Left ventricle myocardium inferior (tissue), 1 donor: ENCODE results near the gene RNPEPL1. TPM values are rescaled to one million over a fixed set of nuclear protein-coding genes. Genes with fewer than 3 reads are reported as not detected.
A peak's percentile ranks its signal among the peaks of the same experiment; 100 is the strongest.

Source experiments
- DNase-seq: peaks from one replicate; pipeline ENCODE4 v3.0.0-alpha.2; 2020
- H3K27ac ChIP-seq: fragments of 200-600 bp; replicated peaks from 2 replicates; pipeline ENCODE4 v1.8.0; 2021
- H3K27me3 ChIP-seq: fragments of 200-600 bp; 2 replicates; pipeline ENCODE4 v1.8.0; 2021; ENCODE audit warnings: low read depth
- H3K36me3 ChIP-seq: fragments of 200-600 bp; 2 replicates; pipeline ENCODE4 v1.8.0; 2021
- H3K4me1 ChIP-seq: fragments of 200-600 bp; 2 replicates; pipeline ENCODE4 v1.8.0; 2021
- H3K4me3 ChIP-seq: fragments of 200-600 bp; 2 replicates; pipeline ENCODE4 v1.8.0; 2021; ENCODE audit warnings: mild to moderate bottlenecking, moderate library complexity
- H3K9me3 ChIP-seq: fragments of 200-600 bp; replicated peaks from 2 replicates; pipeline ENCODE4 v1.8.0; 2021
- intact Hi-C: fragments of 100-400 bp; cut with micrococcal nuclease; formaldehyde crosslinking; loops from one replicate; pipeline ENCODE4 v1.11.0; 2022
- total RNA-seq: library from RNA; stranded (reverse); fragmentation: NEBNext Ultra II Directional; extraction: Animal tissue kit (Norgen Biotek cat#: 25700); gene quantifications from one replicate; pipeline ENCODE4 v1.2.1, GENCODE V29; 2021
- TF ChIP-seq, protein P1 (sequence below): fragments of 200-600 bp; IDR thresholded peaks from 2 replicates; pipeline ENCODE4 v1.8.0; 2021; ENCODE audit warnings: antibody characterized with exemption, mild to moderate bottlenecking, borderline replicate concordance
- donor health status: DM: no; HTN: yes; CAD: no; lungs with severe emphysema.

RNPEPL1 gene
- total RNA-seq, 1 donor from 2014 or later = 80.1 TPM

DNA sequence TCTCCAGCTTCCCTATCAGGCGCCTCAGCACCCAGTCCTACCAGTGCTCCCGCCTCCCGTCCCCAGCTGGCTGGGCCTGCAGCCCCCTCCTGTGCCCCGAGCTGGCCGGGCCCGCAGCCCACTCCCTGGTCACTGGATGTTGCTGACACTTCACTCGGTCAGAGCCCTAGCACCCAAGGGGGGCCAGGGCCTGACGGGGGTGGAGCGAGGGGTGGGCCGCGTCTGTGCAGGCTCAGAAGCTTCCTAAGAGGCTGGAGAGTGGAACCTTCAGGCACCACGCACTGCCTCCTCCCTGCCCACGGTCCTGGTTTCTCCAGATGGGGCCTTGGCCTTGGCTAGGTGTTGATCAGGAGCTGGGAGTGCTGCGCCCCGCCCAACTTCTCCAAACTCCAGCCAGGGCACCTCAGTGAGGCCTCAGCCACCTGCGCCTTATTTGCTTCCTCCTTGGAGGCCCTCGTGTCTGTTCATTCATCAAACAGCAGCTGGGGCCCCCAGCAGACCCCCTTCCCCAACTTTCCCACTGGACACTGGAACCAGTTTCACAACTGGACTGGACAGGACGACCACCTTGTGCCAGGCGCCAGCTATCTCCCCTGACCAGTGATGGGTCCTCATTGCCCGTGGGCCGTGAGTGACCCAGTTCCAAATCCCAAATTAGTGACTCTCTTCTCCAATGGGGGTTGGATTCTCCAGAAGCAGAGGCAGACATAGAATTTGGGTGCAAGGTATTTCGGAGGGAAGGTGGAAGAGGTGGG lies 35.0 kb downstream of the RNPEPL1 start:
- TF ChIP-seq, protein P1, sequence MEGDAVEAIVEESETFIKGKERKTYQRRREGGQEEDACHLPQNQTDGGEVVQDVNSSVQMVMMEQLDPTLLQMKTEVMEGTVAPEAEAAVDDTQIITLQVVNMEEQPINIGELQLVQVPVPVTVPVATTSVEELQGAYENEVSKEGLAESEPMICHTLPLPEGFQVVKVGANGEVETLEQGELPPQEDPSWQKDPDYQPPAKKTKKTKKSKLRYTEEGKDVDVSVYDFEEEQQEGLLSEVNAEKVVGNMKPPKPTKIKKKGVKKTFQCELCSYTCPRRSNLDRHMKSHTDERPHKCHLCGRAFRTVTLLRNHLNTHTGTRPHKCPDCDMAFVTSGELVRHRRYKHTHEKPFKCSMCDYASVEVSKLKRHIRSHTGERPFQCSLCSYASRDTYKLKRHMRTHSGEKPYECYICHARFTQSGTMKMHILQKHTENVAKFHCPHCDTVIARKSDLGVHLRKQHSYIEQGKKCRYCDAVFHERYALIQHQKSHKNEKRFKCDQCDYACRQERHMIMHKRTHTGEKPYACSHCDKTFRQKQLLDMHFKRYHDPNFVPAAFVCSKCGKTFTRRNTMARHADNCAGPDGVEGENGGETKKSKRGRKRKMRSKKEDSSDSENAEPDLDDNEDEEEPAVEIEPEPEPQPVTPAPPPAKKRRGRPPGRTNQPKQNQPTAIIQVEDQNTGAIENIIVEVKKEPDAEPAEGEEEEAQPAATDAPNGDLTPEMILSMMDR = no peak
- no peak for DNase-seq
- Histone ChIP-seq H3K27me3 (no peaks in the 10 kb centered on the region), H3K4me1 (peaks cover 15% of the 10 kb centered on the region), H3K27ac (no peak overlapping the region), H3K4me3 (no peak overlapping the region), H3K9me3 (no peaks in the 10 kb centered on the region), H3K36me3 (peaks cover 12% of the 10 kb centered on the region)
- intact Hi-C loops = no loop called here

DNA sequence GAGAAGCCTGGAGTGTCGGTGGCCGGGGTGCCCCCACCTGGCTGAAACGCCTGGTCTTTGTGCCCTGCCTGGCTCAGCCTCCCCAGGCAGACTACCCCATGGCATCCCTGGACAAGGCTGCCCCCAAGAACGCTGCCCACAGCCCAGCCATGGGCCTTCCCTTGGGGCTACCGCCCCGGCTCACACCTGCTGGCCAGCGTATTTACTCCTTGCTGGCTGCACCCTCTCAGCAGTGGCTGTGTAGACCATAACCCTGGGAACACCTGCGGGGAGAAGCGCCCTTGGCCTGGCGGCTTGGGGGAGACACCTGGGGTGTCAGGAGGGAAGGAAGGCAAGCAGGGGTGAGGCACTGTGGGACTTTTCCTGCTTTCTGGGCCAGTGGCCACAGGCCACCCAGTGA lies 35.6 kb downstream of the RNPEPL1 start:
- TF ChIP-seq, protein P1 = no peak
- H3K9me3 ChIP-seq = no peaks in the 10 kb centered on the region
- no peaks in the 10 kb centered on the region for H3K27me3 ChIP-seq
- peaks cover 15% of the 10 kb centered on the region for H3K4me1 ChIP-seq
- no peak overlapping the region for H3K27ac ChIP-seq
- no peak overlapping the region for H3K4me3 ChIP-seq
- no peak for DNase-seq
- H3K36me3 ChIP-seq = peaks cover 6% of the 10 kb centered on the region
- intact Hi-C loops = no loop called here

DNA sequence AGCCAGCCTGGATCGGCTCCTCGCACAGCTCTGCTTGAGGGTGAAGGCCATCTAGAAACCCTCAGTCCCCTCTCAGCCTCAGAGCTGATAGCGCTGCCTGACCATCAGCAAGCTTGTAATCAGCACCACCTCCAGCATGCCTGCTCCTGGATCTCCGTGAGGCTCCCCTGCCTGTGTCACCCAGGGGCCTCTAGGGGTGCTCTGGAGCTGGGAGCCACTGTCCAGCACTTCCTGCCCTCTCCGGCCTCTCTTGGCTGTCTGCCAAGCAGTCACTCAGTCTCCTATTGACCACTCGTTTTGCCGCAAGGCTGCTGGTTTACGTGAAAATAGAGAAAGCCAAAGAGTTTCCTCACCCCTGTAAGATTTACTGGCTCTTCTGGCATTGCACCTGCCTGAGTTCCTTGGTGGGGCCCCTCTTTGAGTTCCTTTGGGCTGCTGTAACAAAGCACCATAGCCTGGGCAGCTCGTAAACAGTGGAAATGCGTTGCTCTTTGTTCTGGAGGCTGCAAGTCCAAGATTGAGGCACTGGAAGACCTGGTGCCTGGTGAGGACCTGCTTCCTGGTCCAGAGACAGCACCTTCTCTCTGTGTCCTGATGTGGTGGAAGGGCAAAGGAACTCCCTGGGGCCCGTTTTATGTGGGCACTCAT lies 36.1 kb downstream of the RNPEPL1 start:
- TF ChIP-seq, protein P1 = peak; percentile 77
- Histone ChIP-seq H3K4me1 (peaks cover 15% of the 10 kb centered on the region), H3K36me3 (peaks cover 4% of the 10 kb centered on the region), H3K4me3 (no peak overlapping the region), H3K9me3 (no peaks in the 10 kb centered on the region), H3K27ac (no peak overlapping the region), H3K27me3 (no peaks in the 10 kb centered on the region)
- peak; percentile 74 for DNase-seq
- intact Hi-C loops = no loop called here

DNA sequence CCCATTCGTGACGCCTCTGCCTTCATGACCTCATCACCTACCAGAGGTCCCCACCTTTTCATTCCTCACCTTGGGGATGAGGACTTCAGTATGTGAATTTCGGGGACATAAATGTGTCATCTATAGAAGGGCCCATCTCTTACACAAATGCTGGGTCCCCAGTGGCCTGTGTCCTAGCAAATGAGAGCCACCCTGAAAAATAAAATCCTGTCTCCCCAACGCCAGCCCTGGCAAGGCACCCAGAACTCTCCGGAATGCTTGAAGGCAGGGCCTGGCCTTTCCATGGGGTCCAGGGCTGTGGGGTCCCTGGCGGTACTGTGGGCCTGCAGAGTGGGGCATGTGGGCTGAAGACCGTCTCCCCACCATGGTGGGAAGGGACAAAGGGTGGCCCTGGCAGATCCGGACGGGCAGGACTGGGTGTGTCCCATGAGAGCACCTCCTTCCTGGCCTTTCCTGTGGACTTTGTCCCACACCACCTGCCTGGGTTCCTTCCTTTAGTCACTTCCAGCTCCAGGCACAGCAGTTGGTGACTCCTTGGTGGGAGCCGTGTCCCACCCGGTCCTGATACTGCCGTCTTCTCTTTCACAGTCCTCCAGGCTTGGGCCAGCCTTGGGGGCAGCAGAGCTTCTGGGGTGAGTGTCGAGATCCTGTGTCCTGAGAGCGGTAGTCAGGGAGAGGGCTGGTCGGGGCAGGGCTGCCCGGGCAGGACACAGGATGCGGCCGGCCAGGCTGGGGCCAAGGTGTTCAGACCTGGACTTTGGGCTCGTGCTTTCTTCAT lies 36.8 kb downstream of the RNPEPL1 start:
- Histone ChIP-seq H3K4me3 (no peak overlapping the region), H3K9me3 (no peaks in the 10 kb centered on the region), H3K27ac (no peak overlapping the region), H3K4me1 (peaks cover 15% of the 10 kb centered on the region), H3K36me3 (peaks cover 4% of the 10 kb centered on the region), H3K27me3 (no peaks in the 10 kb centered on the region)
- intact Hi-C loops = no loop called here
- DNase-seq = no peak
- TF ChIP-seq, protein P1 = no peak

DNA sequence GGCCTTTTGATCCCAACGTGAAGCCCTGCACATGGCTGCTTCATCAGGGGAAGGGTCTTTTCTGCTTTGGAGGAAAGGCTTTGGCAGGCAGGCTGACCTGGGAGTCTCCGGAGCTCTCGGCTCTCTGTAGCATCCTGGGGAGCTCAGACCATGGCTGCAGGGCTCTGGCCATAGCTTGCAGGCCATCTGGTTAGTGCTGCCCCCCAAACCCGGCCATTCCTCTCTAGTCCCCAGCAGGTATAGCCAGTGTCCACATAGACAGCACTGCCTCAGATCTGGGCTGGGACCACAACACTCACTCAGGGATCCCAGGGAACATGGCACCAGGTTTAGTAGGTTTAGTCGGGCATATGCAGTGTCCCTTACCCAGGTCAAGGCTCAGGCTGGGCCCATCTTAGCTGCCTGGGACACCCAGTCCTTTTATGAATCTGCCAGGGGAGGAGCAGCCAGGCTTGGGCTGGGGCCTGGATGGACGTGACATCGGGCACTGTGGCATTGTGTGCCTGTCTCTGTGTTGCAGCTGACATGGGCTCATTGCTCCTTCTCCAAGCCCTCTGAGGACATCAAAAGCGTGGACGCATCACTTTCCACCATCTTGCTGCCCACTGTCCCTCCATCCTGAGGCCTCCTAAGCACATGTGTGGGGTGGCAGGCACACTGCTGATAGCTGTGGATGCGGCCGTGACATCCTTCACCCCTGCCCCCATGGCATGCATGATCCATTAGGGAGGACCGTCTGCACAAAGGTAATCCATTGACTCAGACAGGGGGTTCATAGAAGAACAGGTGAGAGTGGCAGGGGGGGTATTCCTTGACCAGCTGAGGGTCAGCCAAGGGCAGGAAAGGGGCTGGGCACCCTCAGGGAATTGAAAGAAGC lies 37.8 kb downstream of the RNPEPL1 start:
- Histone ChIP-seq H3K9me3 (no peaks in the 10 kb centered on the region), H3K4me1 (peaks cover 15% of the 10 kb centered on the region), H3K27ac (no peak overlapping the region), H3K4me3 (no peak overlapping the region), H3K36me3 (no peaks in the 10 kb centered on the region), H3K27me3 (no peaks in the 10 kb centered on the region)
- intact Hi-C loops = no loop called here
- DNase-seq = no peak
- TF ChIP-seq, protein P1 = no peak
